Activated naive CD8-positive, alpha-beta T cell treated with anti-CD3 and anti-CD28 coated beads for 36 hours (primary cell): ENCODE measurements around the gene SETD6. TPM values are rescaled to one million over a fixed set of nuclear protein-coding genes. Genes with fewer than 3 reads are reported as not detected.
A peak's percentile ranks its signal among the peaks of the same experiment; 100 is the strongest.
"Not testable (repeated sequence)": the region's sequence is repeated elsewhere in the genome, so short reads cannot be mapped to it uniquely, and the experiment has no call there.

ENCODE experiments used
- DNase-seq: peaks from one replicate; pipeline ENCODE4 v3.0.0; 2021
- H3K27ac Mint-ChIP-seq: one replicate; pipeline ENCODE4 v1.8.0; 2022; ENCODE audit warnings: mild to moderate bottlenecking, moderate library complexity, mixed read lengths
- H3K27me3 Mint-ChIP-seq: one replicate; pipeline ENCODE4 v1.8.0; 2022; ENCODE audit warnings: mild to moderate bottlenecking, mixed read lengths
- H3K36me3 Mint-ChIP-seq: one replicate; pipeline ENCODE4 v1.8.0; 2021; ENCODE audit warnings: mild to moderate bottlenecking, mixed read lengths
- H3K4me1 Mint-ChIP-seq: one replicate; pipeline ENCODE4 v1.8.0; 2021; ENCODE audit warnings: mixed read lengths
- H3K4me3 Mint-ChIP-seq: one replicate; pipeline ENCODE4 v1.8.0; 2022; ENCODE audit warnings: mild to moderate bottlenecking, moderate library complexity, mixed read lengths
- H3K9me3 Mint-ChIP-seq: one replicate; pipeline ENCODE4 v1.8.0; 2022; ENCODE audit warnings: mixed read lengths
- total RNA-seq, 2 experiments: library from RNA; stranded (reverse); gene quantifications; one replicate each; pipeline ENCODE4 v1.2.3, GENCODE V29; 2021

The SETD6 gene
- total RNA-seq, 2 experiments from 2014 or later: 18.7 to 20.2 TPM

DNA sequence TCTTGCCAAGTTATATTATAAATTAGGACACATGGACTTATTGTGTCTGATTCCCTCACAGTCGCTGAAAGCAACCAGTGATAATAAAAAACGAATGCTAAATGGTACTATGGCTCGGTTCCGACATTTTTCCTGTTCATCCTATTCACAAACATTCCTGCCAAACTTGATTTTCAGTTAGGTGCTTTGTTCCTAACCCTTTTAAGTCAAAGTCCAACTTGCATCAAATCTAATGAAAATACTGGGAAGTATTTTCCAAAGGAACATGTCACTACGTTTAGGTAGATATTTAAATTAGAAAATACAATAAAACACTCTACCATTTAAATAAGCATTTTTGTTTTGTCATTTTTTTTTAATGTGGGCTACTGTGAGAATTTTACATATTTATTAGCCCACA, 21.0 kb downstream of the SETD6 start:
- Mint-ChIP-seq H3K4me3 (no peak overlapping the region), H3K4me1 (peaks cover 2% of the 10 kb centered on the region), H3K27ac (no peak overlapping the region), H3K36me3 (peaks cover 45% of the 10 kb centered on the region), H3K27me3 (no peaks in the 10 kb centered on the region), H3K9me3 (no peaks in the 10 kb centered on the region)
- no peak for DNase-seq

DNA sequence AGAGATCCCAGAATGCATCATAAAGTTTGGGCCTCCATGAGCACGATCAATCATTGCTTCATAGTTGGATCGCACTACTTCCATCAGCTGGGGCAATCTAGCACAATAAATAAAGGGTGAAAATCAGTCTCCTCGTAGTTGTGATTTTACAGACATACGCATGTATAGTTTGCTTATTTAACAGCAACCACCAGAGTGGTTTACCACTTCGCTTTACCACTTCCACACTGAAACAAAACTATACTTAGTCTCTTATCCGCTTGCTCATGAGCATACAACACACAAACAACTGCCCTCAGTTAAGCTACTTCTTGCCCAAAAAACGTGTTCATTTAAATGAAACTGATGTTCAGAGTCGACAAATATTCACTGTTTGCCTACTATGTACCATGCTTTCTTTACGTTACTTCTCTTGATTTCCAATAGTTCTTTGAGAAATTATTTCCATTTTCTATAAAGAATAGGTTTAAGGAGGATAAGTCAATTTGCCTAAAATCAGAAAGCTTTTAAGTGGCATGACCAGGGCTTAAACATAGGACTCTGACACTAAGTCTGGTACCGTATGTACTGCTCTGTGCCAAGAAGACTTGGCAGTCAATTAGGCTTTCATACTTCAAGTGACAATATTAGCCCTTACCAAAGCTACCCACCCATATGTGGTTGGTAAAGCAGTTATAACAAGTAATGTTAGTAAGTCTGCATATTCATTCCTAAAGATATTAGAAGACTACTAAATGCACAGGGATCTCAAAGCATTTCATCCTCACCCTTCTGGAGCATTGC, 22.0 kb downstream of the SETD6 start:
- no peak for DNase-seq
- Mint-ChIP-seq H3K36me3 (peaks cover 45% of the 10 kb centered on the region), H3K4me1 (peaks cover 2% of the 10 kb centered on the region), H3K9me3 (no peaks in the 10 kb centered on the region), H3K4me3 (no peak overlapping the region), H3K27me3 (no peaks in the 10 kb centered on the region), H3K27ac (no peak overlapping the region)

DNA sequence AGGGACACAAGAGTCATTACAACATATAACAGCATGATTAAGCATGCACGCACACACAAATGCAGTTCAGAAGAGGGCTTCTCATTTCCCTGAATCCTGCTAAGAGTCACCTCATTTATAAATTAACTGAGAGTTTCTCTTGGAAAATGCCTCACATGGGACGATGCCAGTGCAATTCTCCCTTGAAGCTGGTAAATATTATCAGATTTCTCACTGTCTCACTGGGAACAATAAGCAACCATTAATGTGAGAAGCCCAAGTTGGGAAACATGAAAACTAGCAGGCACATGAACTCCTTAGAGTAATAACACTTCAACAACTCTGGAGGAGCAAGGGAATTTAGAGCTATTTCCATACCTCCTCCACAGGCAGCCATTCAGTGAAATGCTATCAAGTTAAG, 26.4 kb downstream of the SETD6 start:
- no peak for DNase-seq
- H3K9me3 Mint-ChIP-seq: no peaks in the 10 kb centered on the region
- peaks cover 3% of the 10 kb centered on the region for H3K4me1 Mint-ChIP-seq
- no peak overlapping the region for H3K4me3 Mint-ChIP-seq
- no peak overlapping the region for H3K27ac Mint-ChIP-seq
- no peaks in the 10 kb centered on the region for H3K27me3 Mint-ChIP-seq
- peaks cover 41% of the 10 kb centered on the region for H3K36me3 Mint-ChIP-seq

DNA sequence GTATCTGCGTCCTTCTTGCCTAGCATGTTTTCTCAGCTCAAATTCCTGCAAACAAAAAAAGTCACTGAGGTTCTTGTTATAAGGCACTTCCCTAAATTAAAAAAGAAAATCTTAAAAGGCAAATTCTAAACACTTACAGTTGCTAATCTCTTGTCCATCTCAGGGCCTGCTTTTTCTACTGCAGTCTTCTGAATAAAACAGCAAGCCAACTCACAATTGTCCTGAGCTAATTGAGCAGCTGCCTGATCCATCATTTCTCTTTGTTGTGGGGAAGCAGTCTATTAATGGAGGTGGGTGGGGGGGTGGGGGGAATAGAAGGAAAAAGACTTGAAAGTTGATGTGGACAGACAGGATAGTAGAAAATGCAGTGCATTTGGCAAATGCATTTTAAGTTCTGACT, 27.0 kb downstream of the SETD6 start:
- no peak for DNase-seq
- Mint-ChIP-seq H3K27me3 (no peaks in the 10 kb centered on the region), H3K27ac (peak overlapping the region; percentile 31), H3K9me3 (no peaks in the 10 kb centered on the region), H3K4me3 (no peak overlapping the region), H3K4me1 (peaks cover 3% of the 10 kb centered on the region), H3K36me3 (peaks cover 42% of the 10 kb centered on the region)

GRCh38 chr16:58543685-58544084, 28.4 kb downstream of the SETD6 start:
- Mint-ChIP-seq H3K36me3 (peaks cover 39% of the 10 kb centered on the region), H3K27me3 (no peaks in the 10 kb centered on the region), H3K27ac (no peak overlapping the region), H3K9me3 (no peaks in the 10 kb centered on the region), H3K4me3 (no peak overlapping the region), H3K4me1 (peaks cover 3% of the 10 kb centered on the region)
- no peak for DNase-seq

GRCh38 chr16:58548378-58548777, 33.1 kb downstream of the SETD6 start:
- Mint-ChIP-seq H3K27me3 (no peaks in the 10 kb centered on the region), H3K9me3 (no peaks in the 10 kb centered on the region), H3K4me1 (peaks cover 3% of the 10 kb centered on the region), H3K27ac (no peak overlapping the region), H3K36me3 (peaks cover 23% of the 10 kb centered on the region), H3K4me3 (no peak overlapping the region)
- DNase-seq: no peak

DNA sequence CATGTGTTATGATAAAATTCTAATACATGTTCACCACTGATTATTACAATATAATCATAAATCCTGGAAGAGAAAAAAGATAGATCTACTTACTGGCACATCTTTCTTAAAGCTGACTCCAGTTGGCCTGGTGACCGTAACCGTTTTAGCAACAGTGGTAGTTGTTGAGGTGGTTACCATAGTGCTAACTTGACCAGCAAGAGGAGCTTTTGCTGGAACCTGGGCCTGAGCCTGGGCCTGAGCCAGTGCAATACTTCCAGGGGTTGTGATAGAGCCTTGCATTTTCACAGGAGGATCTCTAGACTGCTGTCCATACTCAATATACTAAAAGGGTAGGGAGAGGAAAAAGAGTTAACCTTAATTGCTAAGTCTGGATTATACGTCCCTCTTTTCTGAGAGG, 36.2 kb downstream of the SETD6 start:
- no peaks in the 10 kb centered on the region for H3K9me3 Mint-ChIP-seq
- peaks cover 3% of the 10 kb centered on the region for H3K4me1 Mint-ChIP-seq
- H3K27ac Mint-ChIP-seq: no peak overlapping the region
- H3K36me3 Mint-ChIP-seq: peaks cover 23% of the 10 kb centered on the region
- H3K27me3 Mint-ChIP-seq: no peaks in the 10 kb centered on the region
- no peak overlapping the region for H3K4me3 Mint-ChIP-seq
- DNase-seq: no peak

DNA sequence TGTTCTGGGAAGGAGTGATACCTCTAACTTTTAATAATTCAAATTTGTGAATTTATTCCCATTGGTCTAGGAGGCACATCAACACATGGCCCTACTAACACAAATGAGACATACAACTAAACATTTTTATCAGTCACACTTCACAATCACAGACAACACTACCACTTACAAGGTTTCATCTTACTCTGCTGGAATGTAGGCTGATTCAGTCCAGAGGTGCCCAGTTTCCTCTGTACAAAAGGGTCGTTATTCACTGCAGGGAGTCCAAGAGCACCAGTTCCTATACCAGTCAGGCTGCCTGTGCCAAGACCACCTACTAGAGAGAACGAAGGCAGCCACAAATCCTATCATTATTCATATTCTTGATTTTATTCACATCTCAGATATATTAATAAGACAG, 41.4 kb downstream of the SETD6 start:
- Mint-ChIP-seq H3K4me1 (peaks cover 3% of the 10 kb centered on the region), H3K27me3 (no peaks in the 10 kb centered on the region), H3K9me3 (no peaks in the 10 kb centered on the region), H3K27ac (no peak overlapping the region), H3K4me3 (no peak overlapping the region), H3K36me3 (peaks cover 19% of the 10 kb centered on the region)
- no peak for DNase-seq

GRCh38 chr16:58563235-58563634, 47.9 kb downstream of the SETD6 start:
- no peaks in the 10 kb centered on the region for H3K9me3 Mint-ChIP-seq
- no peak overlapping the region for H3K4me3 Mint-ChIP-seq
- peaks cover 34% of the 10 kb centered on the region for H3K36me3 Mint-ChIP-seq
- DNase-seq: no peak
- peaks cover 1% of the 10 kb centered on the region for H3K4me1 Mint-ChIP-seq
- H3K27ac Mint-ChIP-seq: no peak overlapping the region
- no peaks in the 10 kb centered on the region for H3K27me3 Mint-ChIP-seq

GRCh38 chr16:58563775-58564174, 48.5 kb downstream of the SETD6 start:
- DNase-seq: no peak
- Mint-ChIP-seq H3K4me1 (peaks cover 3% of the 10 kb centered on the region), H3K36me3 (peaks cover 36% of the 10 kb centered on the region), H3K27me3 (no peaks in the 10 kb centered on the region), H3K27ac (no peak overlapping the region), H3K4me3 (no peak overlapping the region), H3K9me3 (no peaks in the 10 kb centered on the region)

DNA sequence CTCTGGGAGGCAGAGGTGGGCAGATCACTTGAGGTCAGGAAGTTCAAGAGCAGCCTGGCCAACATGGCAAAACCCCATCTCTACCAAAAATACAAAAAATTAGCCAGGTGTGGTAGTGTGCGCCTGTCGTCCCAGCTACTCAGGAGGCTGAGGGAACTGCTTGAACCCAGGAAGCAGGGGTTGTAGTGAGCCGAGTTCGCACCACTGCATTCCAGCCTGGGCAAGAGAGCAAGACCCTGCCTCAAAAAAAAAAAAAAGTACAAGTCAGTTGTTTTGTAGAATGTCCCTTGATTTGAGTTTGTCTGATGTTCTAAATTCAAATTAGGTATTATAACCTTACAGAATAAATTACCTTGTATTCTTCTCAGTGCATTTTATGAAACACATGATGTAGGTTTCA, 50.4 kb downstream of the SETD6 start:
- not testable (repeated sequence) for DNase-seq, H3K9me3 Mint-ChIP-seq, H3K27me3 Mint-ChIP-seq, H3K27ac Mint-ChIP-seq, H3K4me3 Mint-ChIP-seq
- H3K4me1 Mint-ChIP-seq: peaks cover 11% of the 10 kb centered on the region
- H3K36me3 Mint-ChIP-seq: peaks cover 43% of the 10 kb centered on the region

Other genes starting within 250 kb of the SETD6 start
- gene PRSS54, start 220.5 kb upstream of the SETD6 start, total RNA-seq: not detected
- 10 to 100 TPM; 28.5 to 29.3 TPM for gene GINS3, start 123.0 kb upstream of the SETD6 start, total RNA-seq
- 1 to 10 TPM; 6.8 to 7.3 TPM for gene NDRG4, start 15.4 kb upstream of the SETD6 start, total RNA-seq
- gene CNOT1, start 114.3 kb downstream of the SETD6 start, total RNA-seq: 100 to 1,000 TPM; 295 to 317 TPM
- gene SLC38A7, start 169.3 kb downstream of the SETD6 start, total RNA-seq: 10 to 100 TPM in 1 of 2 experiments, 1 to 10 TPM in 1; 9.6 to 11.8 TPM
- gene GOT2, start 218.8 kb downstream of the SETD6 start, total RNA-seq: 100 to 1,000 TPM; 162 to 165 TPM